IPS DF 6.9 (cell line): ENCODE data around the gene VAMP5.

Source experiments
- DNase-seq: peaks from one replicate; pipeline ENCODE4 v3.0.0-alpha.2; 2013; ENCODE audit warnings: low read depth, low spot score
- H3K27ac ChIP-seq: one replicate; pipeline ENCODE4 v1.5.1; 2013; ENCODE audit warnings: low read length, control low read depth
- H3K27me3 ChIP-seq: 2 replicates; pipeline ENCODE4 v1.6.1; 2013; ENCODE audit warnings: mild to moderate bottlenecking, low read length; ENCODE audit not compliant: control insufficient read depth, insufficient read depth
- H3K36me3 ChIP-seq: 2 replicates; pipeline ENCODE4 v1.6.1; 2013; ENCODE audit warnings: low read length; ENCODE audit not compliant: control insufficient read depth, insufficient read depth
- H3K4me1 ChIP-seq: 2 replicates; pipeline ENCODE4 v1.6.1; 2013; ENCODE audit warnings: low read length; ENCODE audit not compliant: control insufficient read depth, insufficient read depth
- H3K4me3 ChIP-seq: 2 replicates; pipeline ENCODE4 v1.5.1; 2013; ENCODE audit warnings: mild to moderate bottlenecking, low read length
- H3K9me3 ChIP-seq: 2 replicates; pipeline ENCODE4 v1.6.1; 2013; ENCODE audit warnings: low read length, inconsistent platforms; ENCODE audit not compliant: control insufficient read depth, insufficient read depth
- WGBS: extraction: QIAGEN DNeasy Blood & Tissue Kit; methylation state at CpG from one replicate; pipeline ENCODE4 v1.1.7; 2013; ENCODE audit warnings: mixed read lengths, missing lambda C conversion rate; ENCODE audit not compliant: insufficient read length, insufficient coverage; 5-methylcytosine and 5-hydroxymethylcytosine counted together

VAMP5 gene

GRCh38 chr2:85594715-85595300 lies 10.6 kb downstream of the VAMP5 start:
- Histone ChIP-seq H3K27me3 (no peaks in the 10 kb centered on the region), H3K9me3 (no peaks in the 10 kb centered on the region), H3K4me1 (no peaks in the 10 kb centered on the region; the same call in 1 of the 2 replicates), H3K27ac (no peak overlapping the region), H3K36me3 (0 out of 2 replicates have a peak, but pooled peaks cover 4% of the 10 kb centered on the region), H3K4me3 (peak overlapping the region; percentile 67; the same call in 1 of the 2 replicates)
- no CpG with 5 or more reads among the region's 13 CpGs for WGBS
- DNase-seq, result no peak

- Histone ChIP-seq H3K4me3 (peak within 1 kb of the TSS; percentile 67), H3K27ac (no peak within 1 kb of the TSS), H3K36me3 (0 out of 2 replicates have a peak, but pooled peaks cover 4% of the 10 kb centered on the region), H3K27me3 (no peaks in the 10 kb centered on the region), H3K9me3 (no peaks in the 10 kb centered on the region), H3K4me1 (no peaks in the 10 kb centered on the region; the same call in 1 of the 2 replicates)
- WGBS, result no CpG with 5 or more reads among the region's 47 CpGs
- peak; percentile 95 for DNase-seq
These were observed 11.2 kb downstream of the VAMP5 start, which contains the start of gene RNF181 for GRCh38 chr2:85595301-85596025. Gene RNF181, plus strand, starts transcription at chr2:85595745. Its CDS starts 19 bp downstream, at chr2:85595764.

- Histone ChIP-seq H3K9me3 (no peaks in the 10 kb centered on the region), H3K36me3 (0 out of 2 replicates have a peak, but pooled peaks cover 4% of the 10 kb centered on the region), H3K4me3 (peak overlapping the region; percentile 67; the same call in 1 of the 2 replicates), H3K27me3 (no peaks in the 10 kb centered on the region), H3K27ac (no peak overlapping the region), H3K4me1 (no peaks in the 10 kb centered on the region; the same call in 1 of the 2 replicates)
- no CpG with 5 or more reads among the region's 10 CpGs for WGBS
- DNase-seq, result no peak
These were observed 11.7 kb downstream of the VAMP5 start for GRCh38 chr2:85596026-85596333.

- WGBS, result no CpG with 5 or more reads among the region's 3 CpGs
- no peak for DNase-seq
- no peaks in the 10 kb centered on the region; the same call in 1 of the 2 replicates for H3K4me1 ChIP-seq
- H3K27ac ChIP-seq, result no peak overlapping the region
- H3K36me3 ChIP-seq, result 0 out of 2 replicates have a peak, but pooled peaks cover 4% of the 10 kb centered on the region
- H3K9me3 ChIP-seq, result no peaks in the 10 kb centered on the region
- H3K27me3 ChIP-seq, result no peaks in the 10 kb centered on the region
- H3K4me3 ChIP-seq, result no peak overlapping the region; the same call in 1 of the 2 replicates
These were observed 12.4 kb downstream of the VAMP5 start for GRCh38 chr2:85596486-85597143.

DNA sequence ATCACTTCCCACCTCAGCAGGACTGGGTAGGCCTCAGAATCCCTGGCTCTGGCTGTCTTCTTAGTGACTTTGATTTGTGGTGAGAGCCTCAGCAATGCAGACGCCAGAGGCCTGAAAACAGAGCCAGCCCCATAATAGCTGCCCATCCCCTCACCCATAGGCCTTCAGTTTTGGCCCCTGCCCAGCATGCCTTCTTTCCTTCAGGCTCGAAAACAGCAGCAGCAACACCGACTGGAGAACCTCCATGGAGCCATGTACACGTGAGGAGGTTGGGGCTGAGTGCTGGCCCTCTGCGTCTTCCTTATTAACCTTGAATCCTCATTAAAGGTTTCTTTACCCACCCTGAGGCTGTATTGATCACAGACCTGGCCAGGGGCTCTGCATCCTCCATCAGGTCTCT lies 13.0 kb downstream of the VAMP5 start:
- no peak overlapping the region for H3K27ac ChIP-seq
- H3K4me1 ChIP-seq, result peaks cover 3% of the 10 kb centered on the region; the same call in 1 of the 2 replicates
- no peak for DNase-seq
- no CpG with 5 or more reads among the region's 5 CpGs for WGBS
- 0 out of 2 replicates have a peak, but pooled peaks cover 4% of the 10 kb centered on the region for H3K36me3 ChIP-seq
- H3K4me3 ChIP-seq, result no peak overlapping the region
- H3K9me3 ChIP-seq, result no peaks in the 10 kb centered on the region
- H3K27me3 ChIP-seq, result no peaks in the 10 kb centered on the region

DNA sequence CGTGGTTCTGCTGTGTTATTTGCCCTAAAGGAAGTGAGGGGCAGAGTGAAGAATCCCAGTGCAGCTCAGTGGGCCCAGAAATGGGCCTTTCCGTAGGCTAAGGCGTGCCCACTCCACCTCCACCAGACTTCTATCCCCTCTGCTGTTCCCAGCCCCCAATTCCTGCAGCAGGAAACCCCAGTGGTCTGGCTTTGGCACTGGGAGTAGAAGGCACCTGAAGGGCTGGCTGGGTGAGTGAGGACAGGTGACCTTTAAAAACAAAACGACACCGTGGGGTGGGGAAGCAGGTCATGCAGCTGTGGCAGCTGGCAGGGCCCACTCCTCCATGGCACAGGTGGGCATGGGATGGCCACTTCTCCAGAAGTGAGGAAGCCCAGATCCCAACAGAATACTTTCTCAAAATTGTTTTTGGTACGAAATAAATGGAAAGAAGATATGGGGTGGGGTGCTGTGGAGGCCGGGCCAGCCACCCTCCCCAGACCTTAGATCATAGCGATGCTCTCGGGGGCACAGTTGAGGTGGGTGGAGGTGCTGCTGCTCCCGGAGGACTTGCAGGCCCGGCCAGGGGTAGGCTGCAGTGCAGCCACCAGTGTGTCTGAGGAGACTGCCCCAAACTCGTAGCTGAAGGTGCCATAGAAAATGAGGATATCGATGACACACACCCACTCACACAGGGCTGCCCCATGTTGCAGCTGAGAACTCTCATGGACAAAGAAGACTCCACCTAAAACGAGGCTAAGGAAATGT lies 14.5 kb downstream of the VAMP5 start:
- Histone ChIP-seq H3K36me3 (0 out of 2 replicates have a peak, but pooled peaks cover 4% of the 10 kb centered on the region), H3K27me3 (no peaks in the 10 kb centered on the region), H3K4me3 (no peak overlapping the region), H3K4me1 (peaks cover 3% of the 10 kb centered on the region; the same call in 1 of the 2 replicates), H3K27ac (no peak overlapping the region), H3K9me3 (no peaks in the 10 kb centered on the region)
- no peak for DNase-seq
- no CpG with 5 or more reads among the region's 14 CpGs for WGBS

- Histone ChIP-seq H3K9me3 (no peaks in the 10 kb centered on the region), H3K27ac (no peak overlapping the region), H3K4me1 (peaks cover 3% of the 10 kb centered on the region; the same call in 1 of the 2 replicates), H3K27me3 (no peaks in the 10 kb centered on the region), H3K4me3 (no peak overlapping the region), H3K36me3 (0 out of 2 replicates have a peak, but pooled peaks cover 4% of the 10 kb centered on the region)
- no CpG with 5 or more reads among the region's 17 CpGs for WGBS
- DNase-seq, result no peak
These were observed 15.4 kb downstream of the VAMP5 start for GRCh38 chr2:85599468-85600234.

- WGBS, result no CpG with 5 or more reads among the region's 3 CpGs
- no peak for DNase-seq
- H3K4me1 ChIP-seq, result peaks cover 3% of the 10 kb centered on the region; the same call in 1 of the 2 replicates
- no peaks in the 10 kb centered on the region for H3K27me3 ChIP-seq
- no peak overlapping the region for H3K27ac ChIP-seq
- H3K4me3 ChIP-seq, result no peak overlapping the region
- 0 out of 2 replicates have a peak, but pooled peaks cover 4% of the 10 kb centered on the region for H3K36me3 ChIP-seq
- H3K9me3 ChIP-seq, result no peaks in the 10 kb centered on the region
These were observed 16.0 kb downstream of the VAMP5 start for GRCh38 chr2:85600235-85600575.

- Histone ChIP-seq H3K4me1 (peaks cover 3% of the 10 kb centered on the region; the same call in 1 of the 2 replicates), H3K4me3 (no peak overlapping the region), H3K27me3 (no peaks in the 10 kb centered on the region), H3K27ac (no peak overlapping the region), H3K36me3 (0 out of 2 replicates have a peak, but pooled peaks cover 4% of the 10 kb centered on the region), H3K9me3 (no peaks in the 10 kb centered on the region)
- WGBS, result no CpG with 5 or more reads among the region's 6 CpGs
- no peak for DNase-seq
These were observed 16.9 kb downstream of the VAMP5 start for GRCh38 chr2:85600951-85601770.
